IPS-15b (cell line): ENCODE results near the gene FBN3.
"Not testable (repeated sequence)": the region's sequence is repeated elsewhere in the genome, so short reads cannot be mapped to it uniquely, and the experiment has no call there.

Experiments
- H3K27me3 ChIP-seq: one replicate; pipeline ENCODE4 v1.6.1; 2013; ENCODE audit warnings: low read length; ENCODE audit not compliant: control insufficient read depth, insufficient read depth
- H3K36me3 ChIP-seq: one replicate; pipeline ENCODE4 v1.6.1; 2013; ENCODE audit warnings: low read length; ENCODE audit not compliant: control insufficient read depth, insufficient read depth
- H3K4me1 ChIP-seq: one replicate; pipeline ENCODE4 v1.6.1; 2013; ENCODE audit warnings: mild to moderate bottlenecking, low read length; ENCODE audit not compliant: control insufficient read depth, insufficient read depth
- H3K4me3 ChIP-seq: one replicate; pipeline ENCODE4 v1.5.1; 2013; ENCODE audit warnings: low read depth, low read length
- H3K9ac ChIP-seq: one replicate; pipeline ENCODE4 v1.6.1; 2013; ENCODE audit warnings: low read depth, mild to moderate bottlenecking, low read length
- H3K9me3 ChIP-seq: one replicate; pipeline ENCODE4 v1.6.1; 2013; ENCODE audit warnings: mild to moderate bottlenecking, low read length; ENCODE audit not compliant: control insufficient read depth, insufficient read depth

FBN3 gene

GRCh38 chr19:8110931-8111330 is 38.5 kb downstream of the FBN3 start:
- Histone ChIP-seq H3K27me3 (no peaks in the 10 kb centered on the region), H3K36me3 (peaks cover 26% of the 10 kb centered on the region), H3K9ac (no peak overlapping the region), H3K4me3 (no peak overlapping the region), H3K9me3 (no peaks in the 10 kb centered on the region), H3K4me1 (no peaks in the 10 kb centered on the region)

- H3K4me1 ChIP-seq, result no peaks in the 10 kb centered on the region
- H3K27me3 ChIP-seq, result no peaks in the 10 kb centered on the region
- H3K36me3 ChIP-seq, result peaks cover 31% of the 10 kb centered on the region
- H3K4me3 ChIP-seq, result no peak overlapping the region
- no peaks in the 10 kb centered on the region for H3K9me3 ChIP-seq
- H3K9ac ChIP-seq, result no peak overlapping the region
Observed at GRCh38 chr19:8109890-8110662, 39.3 kb downstream of the FBN3 start.

- H3K36me3 ChIP-seq, result peaks cover 31% of the 10 kb centered on the region
- no peaks in the 10 kb centered on the region for H3K9me3 ChIP-seq
- H3K9ac ChIP-seq, result no peak overlapping the region
- H3K4me1 ChIP-seq, result no peaks in the 10 kb centered on the region
- H3K27me3 ChIP-seq, result no peaks in the 10 kb centered on the region
- H3K4me3 ChIP-seq, result no peak overlapping the region
Observed at GRCh38 chr19:8109455-8109854, 39.9 kb downstream of the FBN3 start.

- Histone ChIP-seq H3K4me3 (no peak overlapping the region), H3K9me3 (no peaks in the 10 kb centered on the region), H3K36me3 (peaks cover 31% of the 10 kb centered on the region), H3K27me3 (no peaks in the 10 kb centered on the region), H3K9ac (no peak overlapping the region), H3K4me1 (no peaks in the 10 kb centered on the region)
Observed at GRCh38 chr19:8108560-8109445, 40.6 kb downstream of the FBN3 start.

GRCh38 chr19:8107301-8107903 is 42.0 kb downstream of the FBN3 start:
- H3K36me3 ChIP-seq, result peaks cover 32% of the 10 kb centered on the region
- H3K9me3 ChIP-seq, result no peaks in the 10 kb centered on the region
- H3K27me3 ChIP-seq, result no peaks in the 10 kb centered on the region
- H3K9ac ChIP-seq, result no peak overlapping the region
- no peaks in the 10 kb centered on the region for H3K4me1 ChIP-seq
- H3K4me3 ChIP-seq, result no peak overlapping the region

- Histone ChIP-seq H3K36me3 (peaks cover 26% of the 10 kb centered on the region), H3K4me3 (no peak overlapping the region), H3K27me3 (no peaks in the 10 kb centered on the region)
Observed at GRCh38 chr19:8105471-8105870, 43.9 kb downstream of the FBN3 start.

GRCh38 chr19:8101910-8102309 is 47.5 kb downstream of the FBN3 start:
- H3K36me3 ChIP-seq, result peaks cover 26% of the 10 kb centered on the region
- not testable (repeated sequence) for H3K9me3 ChIP-seq, H3K27me3 ChIP-seq, H3K4me1 ChIP-seq, H3K9ac ChIP-seq, H3K4me3 ChIP-seq

More at GRCh38 chr19:8105471-8105870, 43.9 kb downstream of the FBN3 start:
- H3K9me3 ChIP-seq, result no peaks in the 10 kb centered on the region
- H3K9ac ChIP-seq, result no peak overlapping the region
- H3K4me1 ChIP-seq, result no peaks in the 10 kb centered on the region

- H3K36me3 ChIP-seq, result peaks cover 24% of the 10 kb centered on the region
- H3K27me3 ChIP-seq, result no peaks in the 10 kb centered on the region
- no peak overlapping the region for H3K4me3 ChIP-seq
- no peak overlapping the region for H3K9ac ChIP-seq
- no peaks in the 10 kb centered on the region for H3K4me1 ChIP-seq
- H3K9me3 ChIP-seq, result no peaks in the 10 kb centered on the region
Observed at GRCh38 chr19:8101311-8101710, 48.1 kb downstream of the FBN3 start.

- Histone ChIP-seq H3K9me3 (peaks cover 7% of the 10 kb centered on the region), H3K36me3 (peaks cover 34% of the 10 kb centered on the region), H3K4me1 (no peaks in the 10 kb centered on the region), H3K9ac (no peak overlapping the region), H3K27me3 (no peaks in the 10 kb centered on the region), H3K4me3 (no peak overlapping the region)
Observed at GRCh38 chr19:8097681-8098567, 51.5 kb downstream of the FBN3 start.

- H3K4me3 ChIP-seq, result no peak overlapping the region
- H3K9me3 ChIP-seq, result peaks cover 7% of the 10 kb centered on the region
- H3K4me1 ChIP-seq, result no peaks in the 10 kb centered on the region
- H3K36me3 ChIP-seq, result peaks cover 34% of the 10 kb centered on the region
- H3K9ac ChIP-seq, result no peak overlapping the region
- no peaks in the 10 kb centered on the region for H3K27me3 ChIP-seq
Observed at GRCh38 chr19:8097198-8097597, 52.2 kb downstream of the FBN3 start.

- Histone ChIP-seq H3K4me3 (no peak overlapping the region), H3K36me3 (peaks cover 40% of the 10 kb centered on the region)
Observed at GRCh38 chr19:8096071-8096470, 53.3 kb downstream of the FBN3 start.

More at GRCh38 chr19:8096071-8096470, 53.3 kb downstream of the FBN3 start:
- H3K4me1 ChIP-seq, result no peaks in the 10 kb centered on the region
- no peak overlapping the region for H3K9ac ChIP-seq
- peaks cover 7% of the 10 kb centered on the region for H3K9me3 ChIP-seq
- no peaks in the 10 kb centered on the region for H3K27me3 ChIP-seq
